Measurements from ENCODE around the gene NHERF1. TPM values are rescaled to one million over a fixed set of nuclear protein-coding genes. Genes with fewer than 3 reads are reported as not detected.
A peak's percentile ranks its signal among the peaks of the same experiment; 100 is the strongest.

The NHERF1 gene
- total and polyA plus RNA-seq, 2 of the 8 experiments (the other 6 are each of a cell fraction or from before 2014, with no cell fraction given): 92.9 to 99.2 TPM

GRCh38 chr17:74760404-74761105, 12.1 kb downstream of the NHERF1 start:
- CTCF ChIA-PET (ENCODE audit: partially characterized antibody): interaction anchor here (1.2 to 15.7 kb wide), 6 partner anchors 10 to 31 kb away, joined by 3 to 231 read pairs (median 49); partner anchors contain the start of genes NAT9 and RAB37
- Histone ChIP-seq H3K4me1 (replicated peaks in 1 of 4; ENCODE audit: control insufficient read depth in 3 of 4, insufficient read depth in 4 of 4, low read length in 3 of 4) (peaks cover 10 to 70% (median 52%) of the 10 kb centered on the region in 4 experiments), H2AFZ (ENCODE audit: low read length) (no peak overlapping the region)

More at GRCh38 chr17:74760404-74761105, 12.1 kb downstream of the NHERF1 start:
- peak overlapping the region; percentile 25 for H2BK120ac ChIP-seq (replicated peaks; ENCODE audit: low read depth, low read length)
- peaks cover 21% of the 10 kb centered on the region for H3K79me1 ChIP-seq (ENCODE audit: low read depth, low read length)
- no peak overlapping the region for H3K23ac ChIP-seq (ENCODE audit: insufficient read length)
- H3K4me3 ChIP-seq (ENCODE audit: extremely low read depth in 1 of 4, insufficient read depth in 2 of 4, low read depth in 3 of 4, low read length in 4 of 4): peak overlapping the region in 2 of 4 experiments; percentile 29 to 36; a peak in 4 of 8 replicates
- H4K5ac ChIP-seq (ENCODE audit: insufficient read length, low read depth, low read length): peak overlapping the region; percentile 85
- H4K91ac ChIP-seq (replicated peaks; ENCODE audit: insufficient read length, low read length): peak overlapping the region; percentile 88
- H3K4me2 ChIP-seq (ENCODE audit: insufficient read depth in 1 of 2, low read depth in 2 of 2, low read length in 2 of 2): peak overlapping the region; percentile 46 to 59
- no peaks in the 10 kb centered on the region for H3K27me3 ChIP-seq (replicated peaks in 1 of 4; ENCODE audit: control insufficient read depth in 3 of 4, extremely low read depth in 1 of 4, insufficient read depth in 3 of 4, low read length in 3 of 4)
- H4K20me1 ChIP-seq (replicated peaks in 1 of 2; ENCODE audit: control insufficient read depth in 1 of 2, insufficient read depth in 2 of 2, low read length in 2 of 2): peaks cover 3 to 14% of the 10 kb centered on the region in 2 experiments
- no peak overlapping the region for H3K14ac ChIP-seq (ENCODE audit: insufficient read length)
- WGBS, 2 experiments (ENCODE audit: extremely low coverage in 1 of 2, insufficient coverage in 1 of 2, insufficient read length in 1 of 2, insufficient replicate concordance in 2 of 2, low coverage in 1 of 2, low lambda C conversion rate in 2 of 2, missing lambda C conversion rate in 1 of 2): 60% methylated on average over 6 of the region's 7 CpGs; no CpG with 5 or more reads in 1 of the 2 experiments
- peak overlapping the region; percentile 68; the same call in 1 of the 2 replicates for H2BK12ac ChIP-seq (ENCODE audit: low read depth, low read length)
- peak overlapping the region; percentile 34 for H3K18ac ChIP-seq (ENCODE audit: extremely low read depth, low read length)
- no peak overlapping the region for H3K56ac ChIP-seq (replicated peaks; ENCODE audit: insufficient read length, low read depth, low read length)
- H4K8ac ChIP-seq (ENCODE audit: extremely low read depth, insufficient read depth, low read length): 0 out of 2 replicates have a peak overlapping the region, but pooled peaks have one; percentile 41
- peak overlapping the region; percentile 85; the same call in 1 of the 2 replicates for H2AK5ac ChIP-seq (ENCODE audit: low read depth, low read length)
- POLR2A ChIA-PET (ENCODE audit: partially characterized antibody): interaction anchor here (0.9 to 6.5 kb wide), 6 partner anchors 9 to 19 kb away, joined by 3 to 70 read pairs (median 12); partner anchors contain the start of genes NAT9 and NHERF1
- peak overlapping the region; percentile 92 for H2BK20ac ChIP-seq (ENCODE audit: low read length)
- H3K4ac ChIP-seq (replicated peaks; ENCODE audit: insufficient read length, low read depth, low read length): peak overlapping the region; percentile 80
- H3K9ac ChIP-seq (replicated peaks in 1 of 4; ENCODE audit: extremely low read depth in 1 of 4, low read depth in 3 of 4, low read length in 3 of 4): peak overlapping the region in 2 of 4 experiments; percentile 29 to 34; a peak in 4 of 7 replicates
- FAIRE-seq: no peak
- no peaks in the 10 kb centered on the region for H3K23me2 ChIP-seq (ENCODE audit: low read depth, low read length)
- no peak for DNase-seq (ENCODE audit: low read depth in 1 of 2, low spot score in 2 of 2)
- peaks cover 0 to 56% of the 10 kb centered on the region in 2 experiments; a peak in 2 of 4 replicates for H3K79me2 ChIP-seq (ENCODE audit: control insufficient read depth in 1 of 2, insufficient read depth in 2 of 2, low read length in 2 of 2)
- H2BK15ac ChIP-seq (ENCODE audit: low read length): peak overlapping the region; percentile 97; the same call in 1 of the 2 replicates
- peak; percentile 48; the same call in 1 of the 2 replicates for TF ChIP-seq MAFK (IDR thresholded peaks at IDR 0.05; ENCODE audit: low read depth, low read length)
- TF ChIP-seq SRF (IDR thresholded peaks at IDR 0.05; ENCODE audit: low read depth, low read length): no peak
- 0 out of 2 replicates have a peak, but pooled peaks have one; percentile 3 for TF ChIP-seq TAF1 (IDR thresholded peaks at IDR 0.05; ENCODE audit: low read depth, low read length)
- TF ChIP-seq ATF3 (IDR thresholded peaks at IDR 0.05; ENCODE audit: insufficient read depth, low read depth, low read length): no peak
- TF ChIP-seq ASH2L (IDR thresholded peaks at IDR 0.05; ENCODE audit: low read length): peak; percentile 28
- TF ChIP-seq BACH1 (IDR thresholded peaks at IDR 0.05; ENCODE audit: low read length): peak; percentile 58
- 0 out of 4 replicates have a peak, but pooled peaks of 1 of the 2 experiments have one; percentile 35 for TF ChIP-seq SIN3A (conservative IDR thresholded peaks at IDR 0.05 in 1 of 2, IDR thresholded peaks at IDR 0.05 in 1 of 2; ENCODE audit: low read depth in 1 of 2, low read length in 2 of 2)
- H2BK5ac ChIP-seq (ENCODE audit: low read depth, low read length): peak overlapping the region; percentile 73
- H3K9me3 ChIP-seq (ENCODE audit: insufficient read depth in 2 of 2, low read depth in 1 of 2, low read length in 1 of 2): no peaks in the 10 kb centered on the region
- peaks cover 0 to 4% (median 0%) of the 10 kb centered on the region in 4 experiments; a peak in 1 of 8 replicates for H3K36me3 ChIP-seq (ENCODE audit: control insufficient read depth in 2 of 4, insufficient read depth in 4 of 4, low read length in 3 of 4)
- H3K27ac ChIP-seq (ENCODE audit: low read depth, low read length): peak overlapping the region; percentile 70

Measured in H1 (cell line).